T-helper 9 cell (primary cell): ENCODE results near the gene ERP44.
"Not testable (repeated sequence)": the region's sequence is repeated elsewhere in the genome, so short reads cannot be mapped to it uniquely, and the experiment has no call there.

Experiments used
- DNase-seq: peaks from one replicate; pipeline ENCODE4 v3.0.0-alpha.2; 2020
- total RNA-seq, 2 donors: gene quantifications; one replicate each; lab custom pipeline; 2026; lab: John Stamatoyannopoulos, UW

The ERP44 gene
- 44.4 to 55.4 reads per million in 2 donors for total RNA-seq

DNA sequence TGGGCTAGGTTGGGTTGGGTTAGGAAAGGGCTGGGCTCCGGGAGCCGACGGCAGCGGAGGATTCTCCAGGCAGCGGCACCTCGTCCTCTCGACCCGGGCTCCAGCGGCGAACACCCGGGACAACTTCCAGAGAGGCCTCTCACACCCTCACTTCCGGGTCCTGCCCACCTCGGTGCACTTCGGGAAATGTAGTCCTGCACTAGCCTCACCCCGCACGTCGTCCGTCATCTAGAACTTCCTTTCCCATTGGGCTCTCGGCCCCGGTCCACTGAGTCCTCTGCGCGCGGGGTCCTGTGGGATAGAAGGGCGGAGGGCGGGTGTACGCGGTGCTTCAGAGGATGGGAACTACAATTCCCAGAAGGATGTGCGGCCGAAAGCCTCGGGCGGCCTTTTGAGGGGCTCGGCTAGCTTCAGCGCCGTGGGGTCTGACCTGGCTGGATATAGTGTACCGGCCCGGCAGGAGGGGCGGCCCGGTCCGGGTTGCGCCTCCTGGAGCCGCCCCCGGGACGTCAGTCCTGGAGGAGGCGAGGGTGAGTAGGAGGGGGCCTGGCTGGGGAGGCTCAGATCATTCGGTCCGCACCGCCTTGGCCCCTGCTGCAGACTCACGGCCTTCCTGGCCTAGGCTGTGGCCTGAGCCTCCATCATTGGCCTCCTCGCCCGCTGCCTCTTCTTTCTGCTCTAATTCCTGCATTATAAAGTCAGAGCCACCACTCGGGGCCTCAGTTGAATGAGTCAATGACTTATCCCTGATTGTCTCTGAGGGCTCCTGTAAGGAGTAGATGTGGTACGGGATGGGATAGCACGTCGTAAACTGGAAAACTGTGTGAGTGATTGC is at the start of gene ERP44, which contains the start of gene INVS:
TSS of gene ERP44 (minus strand) at position 114 of the 835 bp plus-strand sequence. CDS start 160 bp downstream, outside the sequence.
TSS of gene INVS (plus strand) at position 357 of the 835 bp plus-strand sequence. CDS start 5,279 bp downstream, outside the sequence.
- DNase-seq, result peak; percentile 95

DNA sequence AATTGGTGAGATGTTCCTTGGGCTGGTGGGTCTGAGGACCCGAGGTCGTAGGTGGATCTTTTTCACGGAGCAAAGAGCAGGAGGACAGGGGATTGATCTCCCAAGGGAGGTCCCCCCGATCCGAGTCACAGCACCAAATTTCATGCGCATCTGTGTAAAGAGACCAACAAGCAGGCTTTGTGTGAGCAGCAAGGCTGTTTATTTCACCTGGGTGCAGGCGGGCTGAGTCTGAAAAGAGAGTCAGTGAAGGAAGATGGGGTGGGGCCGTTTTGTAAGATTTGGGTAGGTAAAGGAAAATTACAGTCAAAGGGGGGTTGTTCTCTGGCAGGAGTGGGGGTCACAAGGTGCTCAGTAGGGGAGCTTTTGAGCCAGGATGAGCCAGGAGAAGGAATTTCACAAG is 47.2 kb upstream of the ERP44 start:
- DNase-seq, result not testable (repeated sequence)

DNA sequence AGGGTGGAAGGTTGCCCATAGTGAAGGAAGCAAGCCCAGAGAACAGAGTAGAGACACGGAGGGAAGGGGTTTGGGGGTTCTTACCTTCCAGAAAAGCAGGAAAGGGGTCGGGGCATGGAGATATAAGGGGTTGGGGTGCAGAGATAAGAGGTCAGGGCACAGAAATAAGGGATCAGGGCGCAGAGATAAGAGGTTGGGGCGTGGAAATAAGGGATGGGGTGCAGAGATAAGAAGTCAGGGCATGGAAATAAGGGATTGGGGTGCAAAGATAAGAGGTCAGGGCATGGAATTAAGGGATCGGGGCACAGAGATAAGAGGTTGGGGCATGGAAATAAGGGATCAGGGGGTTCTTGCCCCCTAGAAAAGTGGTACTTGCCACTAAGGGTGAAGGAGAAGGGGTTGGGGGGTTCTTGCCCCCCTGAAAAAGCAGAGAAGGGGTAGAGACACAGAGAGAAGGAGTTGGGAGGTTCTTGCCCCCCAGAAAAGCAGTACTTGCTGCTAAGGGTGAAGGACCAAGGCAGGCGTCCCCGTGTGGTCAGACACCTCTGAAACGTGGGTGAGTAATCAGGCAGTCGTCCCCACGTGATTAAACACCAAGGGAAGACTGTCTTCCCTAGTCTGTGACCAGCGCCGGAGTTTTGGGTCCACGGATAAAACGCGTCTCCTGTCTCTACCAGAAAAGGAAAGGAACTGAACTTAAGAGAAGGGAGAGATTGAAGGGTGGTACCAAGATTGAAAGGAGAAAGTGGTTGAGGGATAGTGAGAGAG is 46.6 kb upstream of the ERP44 start:
- not testable (repeated sequence) for DNase-seq

DNA sequence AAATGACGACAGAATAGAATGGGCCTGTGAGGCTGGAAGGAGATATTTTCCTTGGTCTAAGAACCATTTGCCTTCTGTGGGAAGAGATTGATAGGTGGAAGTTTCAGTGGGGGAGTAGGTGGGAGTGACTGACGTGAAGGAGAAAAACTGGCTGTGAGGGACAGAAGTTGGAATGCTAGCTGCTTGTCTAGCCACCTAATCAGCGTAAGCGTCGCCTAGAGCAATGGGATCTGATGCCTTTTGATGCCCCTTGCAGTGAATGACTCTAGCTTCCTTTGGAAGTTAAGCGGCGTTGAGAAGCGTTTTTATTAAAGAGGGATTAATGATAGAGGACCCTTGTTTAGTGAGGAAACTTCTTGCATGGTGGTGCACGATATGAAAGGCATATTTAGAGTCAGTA is 43.1 kb upstream of the ERP44 start:
- not testable (repeated sequence) for DNase-seq

DNA sequence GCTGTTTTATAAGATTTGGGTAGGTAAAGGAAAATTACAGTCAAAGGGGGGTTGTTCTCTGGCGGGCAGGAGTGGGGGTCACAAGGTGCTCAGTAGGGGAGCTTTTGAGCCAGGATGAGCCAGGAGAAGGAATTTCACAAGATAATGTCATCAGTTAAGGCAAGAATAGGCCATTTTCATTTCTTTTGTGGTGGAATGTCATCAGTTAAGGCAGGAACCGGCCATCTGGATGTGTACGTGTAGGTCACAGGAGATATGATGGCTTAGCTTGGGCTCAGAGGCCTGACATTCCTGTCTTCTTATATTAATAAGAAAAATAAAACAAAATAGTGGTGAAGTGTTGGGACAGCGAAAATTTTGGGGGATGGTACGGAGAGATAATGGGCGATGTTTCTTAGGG is 41.5 kb upstream of the ERP44 start:
- DNase-seq, result not testable (repeated sequence)

DNA sequence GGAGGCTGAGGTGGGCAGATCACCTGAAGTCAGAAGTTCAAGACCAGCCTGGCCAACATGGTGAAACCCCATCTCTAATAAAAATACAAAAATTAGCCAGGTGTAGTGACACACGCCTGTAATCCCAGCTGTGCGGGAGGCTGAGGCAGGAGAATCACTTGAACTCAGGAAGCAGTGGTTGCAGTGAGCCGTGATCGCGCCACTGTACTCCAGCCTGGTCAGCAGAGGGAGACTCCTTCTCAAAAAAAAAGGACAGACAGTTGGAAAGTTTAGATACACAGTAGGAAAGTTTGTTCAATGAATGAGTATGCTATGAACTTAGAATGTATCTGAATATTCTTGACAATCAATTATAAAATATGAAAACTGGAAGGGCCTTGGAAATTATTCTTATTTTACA is 38.0 kb upstream of the ERP44 start:
- DNase-seq, result not testable (repeated sequence)

DNA sequence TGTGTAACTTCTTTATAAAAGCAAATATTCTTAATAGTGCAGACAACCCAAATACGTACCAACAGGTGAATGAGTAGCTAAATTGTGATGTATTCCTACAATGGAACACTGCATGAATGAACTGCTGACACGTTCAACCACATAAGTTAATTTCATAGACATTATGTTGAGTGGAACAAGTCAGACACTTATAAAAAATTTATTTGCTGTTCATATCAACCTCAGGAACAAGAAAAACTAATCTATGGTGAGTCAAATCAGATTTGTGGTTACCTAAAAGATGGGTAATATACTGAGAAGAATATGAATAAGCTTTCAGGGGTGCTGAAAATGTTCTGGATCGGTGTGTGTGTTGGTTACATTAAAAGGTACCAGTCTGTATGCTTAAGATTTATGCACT is 35.9 kb upstream of the ERP44 start:
- no peak for DNase-seq

DNA sequence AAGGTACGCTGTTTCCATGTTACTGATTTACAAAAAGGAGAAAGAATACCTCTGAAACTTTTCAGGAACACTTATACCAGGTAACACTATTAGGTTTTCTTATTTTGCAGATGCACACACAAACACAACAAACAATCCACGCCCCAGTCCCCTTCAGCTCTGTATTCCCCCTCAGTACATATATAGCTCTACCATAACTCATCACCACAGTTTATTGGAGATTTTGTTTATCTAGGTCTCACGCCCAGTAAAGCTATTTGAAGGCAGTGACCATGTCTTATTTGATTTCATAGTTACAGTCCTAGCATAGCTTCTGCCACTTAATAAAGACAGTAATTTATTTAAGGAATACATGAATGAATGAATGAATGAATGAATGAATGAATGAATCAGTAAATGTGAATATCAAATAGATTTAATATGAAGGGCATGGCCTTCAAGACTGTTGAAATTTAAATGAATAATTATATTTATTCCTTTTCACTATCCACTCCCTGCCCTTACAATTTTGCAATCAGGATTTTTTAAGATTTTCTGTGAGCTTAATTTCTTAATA is 33.2 kb upstream of the ERP44 start:
- no peak for DNase-seq

DNA sequence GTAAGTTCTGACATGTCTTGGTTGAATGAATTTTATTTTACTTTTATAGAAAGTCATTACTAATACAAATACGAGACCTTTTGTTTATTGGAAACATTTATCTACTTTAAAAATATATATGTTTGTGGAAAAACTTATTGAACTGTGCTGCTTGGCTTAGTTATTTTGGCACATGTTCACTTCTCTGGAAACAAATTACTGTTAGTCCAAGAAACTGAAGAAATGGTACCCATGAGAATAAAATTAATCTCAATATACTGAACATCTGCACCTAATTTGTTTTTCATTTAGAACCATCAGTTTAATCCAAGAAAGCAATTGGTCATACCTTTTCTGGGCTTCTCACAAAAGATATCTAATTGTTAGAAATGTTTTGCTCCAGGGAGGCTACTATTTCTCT is 32.4 kb upstream of the ERP44 start:
- no peak for DNase-seq

DNA sequence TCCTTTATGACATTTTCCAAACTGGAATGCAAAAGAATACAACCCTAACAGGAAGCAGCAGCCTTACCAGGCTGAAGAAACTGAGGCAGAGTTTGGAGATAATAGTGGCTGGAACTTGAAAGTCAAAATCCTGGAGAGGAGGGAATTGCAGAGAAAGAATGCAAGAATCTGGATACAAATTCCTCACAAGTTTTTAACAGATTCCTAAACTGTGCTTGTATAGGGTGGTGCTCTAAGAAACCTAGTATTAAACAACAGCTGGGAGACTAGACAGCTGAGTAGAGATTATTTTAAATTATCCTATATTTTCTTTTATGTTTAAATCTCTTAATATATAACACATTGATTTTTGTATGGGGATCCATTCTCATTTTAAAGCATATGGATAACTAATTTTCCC is 31.0 kb upstream of the ERP44 start:
- DNase-seq, result no peak

DNA sequence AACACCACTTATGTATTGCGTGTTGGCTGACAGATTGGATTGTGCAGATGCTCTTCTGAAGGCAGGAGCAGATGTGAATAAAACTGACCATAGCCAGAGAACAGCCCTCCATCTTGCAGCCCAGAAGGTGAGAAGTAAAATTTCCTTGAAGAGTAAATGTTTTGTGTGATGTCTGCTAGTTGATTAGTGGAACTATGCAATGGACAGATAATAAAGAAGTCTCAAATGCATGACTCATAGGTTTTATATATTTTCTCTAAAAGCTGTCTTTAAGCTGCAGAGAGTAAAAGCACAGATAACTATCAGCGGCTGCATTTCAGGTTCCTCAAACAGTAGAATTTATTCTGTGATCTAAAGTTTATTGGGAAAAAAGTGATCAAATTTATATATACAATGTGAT is 27.6 kb upstream of the ERP44 start:
- no peak for DNase-seq

DNA sequence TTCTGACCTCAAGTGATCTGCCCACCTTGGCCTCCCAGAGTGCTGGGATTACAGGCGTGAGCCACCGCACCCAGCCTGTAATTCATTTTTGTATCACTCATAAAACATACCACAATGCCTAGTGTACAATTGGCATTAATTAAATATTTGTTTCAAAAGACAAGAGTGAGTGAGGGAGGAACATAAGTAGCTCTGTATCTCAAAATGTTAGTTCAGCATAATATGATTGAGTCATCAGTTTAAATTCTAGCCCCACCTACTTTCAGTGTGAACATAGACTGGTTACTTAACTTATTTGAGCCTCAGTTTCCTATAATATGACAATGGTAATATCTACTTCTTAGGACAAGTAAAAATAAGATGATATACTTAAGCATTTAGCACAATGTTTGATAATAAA is 27.1 kb upstream of the ERP44 start:
- DNase-seq, result no peak

DNA sequence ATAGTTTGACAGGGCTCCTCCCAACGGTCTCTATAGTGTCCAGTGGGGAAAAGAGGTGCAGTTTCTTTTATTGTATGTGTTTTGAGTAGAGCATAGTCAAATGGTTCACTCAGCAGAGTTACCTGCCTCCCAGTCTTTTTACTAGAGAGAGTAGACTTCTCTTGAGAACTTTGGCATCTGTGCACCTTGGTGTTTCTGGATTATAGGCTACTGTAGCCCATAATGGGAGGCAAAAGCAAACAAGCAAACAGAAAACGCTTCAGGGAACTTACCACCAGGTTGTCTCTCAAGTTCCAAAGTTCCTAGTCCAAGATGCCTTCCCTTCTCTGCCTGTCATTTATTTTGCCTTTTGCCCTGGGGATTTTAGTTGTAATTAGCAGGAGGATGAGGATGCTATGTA is 26.4 kb upstream of the ERP44 start:
- DNase-seq, result no peak

DNA sequence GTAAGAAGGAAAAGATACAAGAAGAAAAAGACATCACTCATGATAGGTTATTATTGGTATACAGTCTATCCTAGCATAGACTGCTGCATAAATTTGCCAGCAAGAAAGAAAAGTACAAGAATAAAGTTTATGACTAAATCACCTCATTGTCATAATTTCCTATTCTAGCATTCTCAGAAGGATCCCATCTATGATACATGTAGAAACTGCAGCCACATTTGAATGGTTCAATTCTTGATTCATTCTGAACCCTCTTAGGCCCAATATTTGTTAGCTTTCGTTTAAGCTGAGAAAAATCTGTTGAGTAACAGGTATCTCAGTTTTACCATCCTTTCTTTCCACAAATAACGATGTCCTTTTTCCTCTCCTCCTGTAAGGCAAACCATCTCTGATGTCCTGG is 21.5 kb upstream of the ERP44 start:
- DNase-seq, result no peak

DNA sequence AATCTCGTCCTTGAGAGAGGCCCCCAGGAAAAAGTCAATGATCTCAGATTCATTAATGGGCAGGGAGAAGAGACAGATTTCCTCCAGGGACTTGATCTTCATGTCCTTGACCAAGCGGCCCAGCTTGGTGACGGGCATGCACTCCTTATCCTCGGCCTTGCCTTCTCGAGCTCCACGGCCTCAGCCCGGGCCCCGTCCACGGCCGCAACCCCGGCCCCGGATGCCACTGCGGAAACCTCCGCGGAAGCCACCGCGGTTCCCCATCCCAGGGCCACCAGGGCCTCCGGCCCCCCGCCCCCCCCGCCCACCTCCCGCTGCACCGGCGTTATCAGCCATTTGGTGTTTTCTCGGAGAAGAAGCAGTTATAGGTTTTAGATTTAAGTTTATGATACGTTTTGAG is 18.5 kb upstream of the ERP44 start:
- no peak for DNase-seq

DNA sequence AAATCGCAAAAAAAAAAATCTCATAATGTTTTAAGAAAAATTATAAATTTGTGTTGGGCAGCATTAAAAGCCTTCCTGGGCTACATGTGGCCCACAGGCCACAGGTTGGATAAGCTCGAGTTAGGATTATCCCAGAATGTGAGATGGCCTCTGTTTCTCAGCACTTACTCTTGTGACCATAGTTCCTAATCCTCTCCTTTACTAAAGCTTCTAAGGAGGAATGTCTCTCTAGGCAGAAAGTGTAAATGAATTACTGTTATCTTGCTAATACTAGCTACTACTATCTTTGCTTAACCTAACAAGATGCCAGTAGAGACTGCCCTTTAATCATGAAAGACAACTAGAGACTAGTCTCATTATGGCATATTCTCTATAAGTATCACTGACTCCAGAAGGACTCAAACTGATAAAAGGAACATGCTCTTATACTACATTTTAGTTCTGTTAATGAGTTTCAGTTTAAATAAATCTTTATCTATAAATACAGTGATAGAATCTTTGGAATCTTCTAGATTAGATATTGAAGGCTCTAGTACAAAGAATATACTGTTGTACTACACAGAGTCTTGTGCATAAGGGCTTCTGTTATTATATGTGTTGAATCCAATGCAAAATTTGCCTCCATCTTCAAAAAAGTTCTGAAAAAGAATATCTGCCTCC is 14.0 kb upstream of the ERP44 start:
- DNase-seq, result no peak

DNA sequence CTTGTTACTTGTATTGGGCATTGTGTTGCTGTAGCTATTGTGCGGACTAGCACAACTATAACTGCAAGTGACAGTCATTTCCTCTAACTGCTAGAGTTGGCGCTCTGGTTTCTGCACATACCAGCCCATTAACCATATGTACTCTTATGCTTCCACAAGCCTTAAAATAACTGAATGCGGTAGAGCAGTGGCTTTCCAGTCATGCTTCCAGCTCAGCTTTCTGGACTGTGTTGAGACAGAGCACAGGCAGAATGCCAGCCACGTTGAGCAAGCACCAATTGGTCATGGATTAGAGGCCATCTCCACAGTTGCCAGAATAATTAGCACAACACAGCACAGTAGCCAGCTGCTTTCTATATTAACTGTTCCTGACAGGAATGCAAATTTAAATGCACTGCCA is 12.4 kb upstream of the ERP44 start:
- DNase-seq, result no peak

DNA sequence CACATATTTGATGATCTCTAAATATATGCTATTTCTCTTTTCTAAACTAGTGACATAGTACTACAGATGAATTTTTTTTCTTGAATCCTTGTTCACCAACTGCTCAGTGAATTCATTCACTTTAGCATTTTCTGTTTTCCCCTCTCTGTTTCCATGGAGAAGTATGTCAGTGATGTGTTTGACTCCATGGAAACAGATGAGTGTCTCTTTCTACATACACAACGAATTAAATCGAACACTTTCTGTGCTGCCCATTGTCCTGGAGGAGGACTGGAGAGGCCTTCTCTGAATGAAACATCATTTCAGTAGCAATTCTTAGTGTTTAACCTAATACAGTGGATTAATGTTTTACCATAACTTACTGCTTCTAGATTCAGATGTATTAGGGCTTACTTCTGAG is 9.8 kb upstream of the ERP44 start:
- DNase-seq, result no peak

DNA sequence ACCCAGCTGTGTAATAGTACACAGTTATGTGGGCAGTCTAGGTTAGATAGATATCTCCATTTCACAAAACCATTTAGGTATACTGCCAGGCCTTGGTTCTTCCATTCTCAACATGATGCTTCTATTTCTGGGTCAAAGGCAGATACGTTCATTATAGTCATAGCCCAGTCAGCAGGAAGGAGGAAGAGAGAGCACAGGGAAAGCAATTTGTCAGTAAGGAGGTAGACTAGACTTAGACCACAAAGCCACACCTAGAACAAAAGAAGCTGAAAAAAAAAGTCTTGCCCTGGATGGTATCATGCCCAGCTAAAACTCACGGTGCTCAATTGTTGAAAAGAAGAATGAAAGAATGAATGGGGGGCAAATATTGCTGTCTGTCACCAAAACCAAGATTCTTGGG is 7.8 kb upstream of the ERP44 start:
- DNase-seq, result no peak

DNA sequence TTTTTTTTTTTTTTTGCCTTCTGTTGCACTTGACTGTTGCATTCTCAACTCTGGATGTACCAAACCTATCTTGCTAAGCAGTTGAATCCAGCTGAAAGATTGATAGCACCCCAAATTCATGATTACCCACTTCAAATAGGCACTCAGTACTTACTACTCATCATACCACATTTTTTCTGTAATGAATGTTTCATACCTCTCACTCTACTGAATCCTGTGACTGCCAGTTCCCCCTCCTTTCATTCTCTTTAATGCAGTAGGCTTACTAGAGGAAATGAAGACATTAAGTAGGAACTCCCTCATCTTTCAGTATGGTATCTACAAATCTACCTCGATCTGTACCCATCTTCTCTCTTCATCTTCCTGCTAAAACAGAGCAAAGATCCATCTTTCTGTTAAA is 7.1 kb upstream of the ERP44 start:
- DNase-seq, result no peak

DNA sequence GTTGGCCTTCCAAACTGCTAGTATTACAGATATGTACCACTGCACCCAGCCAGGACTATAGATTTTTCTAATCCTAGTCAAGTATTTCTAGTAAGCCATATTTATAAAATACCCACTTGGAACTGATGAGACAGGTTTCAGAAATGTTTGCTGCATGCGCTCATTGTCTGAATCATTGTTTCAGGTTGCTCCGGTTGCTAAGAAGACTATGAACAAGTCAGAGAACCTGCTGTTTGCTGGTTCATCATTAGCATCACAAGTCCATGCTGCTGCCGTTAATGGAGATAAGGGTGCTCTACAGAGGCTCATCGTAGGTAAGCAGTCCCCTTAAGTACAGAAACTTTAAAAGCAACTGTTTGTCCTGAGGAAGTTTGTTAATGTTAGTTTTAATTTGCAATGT is 5.5 kb upstream of the ERP44 start:
- DNase-seq, result no peak

DNA sequence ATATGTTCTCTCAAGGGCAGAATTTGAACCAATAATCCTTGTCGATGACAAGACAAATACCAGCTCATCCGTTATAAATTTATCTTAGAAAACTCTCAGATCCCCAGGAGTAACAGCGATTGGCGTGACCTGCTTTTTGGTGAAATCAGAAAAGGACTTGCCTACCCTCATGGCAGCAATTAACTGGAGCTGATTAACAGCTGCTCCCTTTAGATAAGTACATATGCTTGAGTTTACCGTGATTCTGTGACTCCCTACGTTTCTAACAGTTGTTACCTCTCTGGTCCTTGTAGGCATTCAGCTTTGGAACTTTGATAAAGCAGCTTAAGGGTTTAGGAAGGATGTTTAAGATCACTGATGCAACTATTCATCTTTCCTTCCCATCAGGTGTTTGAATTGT is 2.8 kb upstream of the ERP44 start:
- no peak for DNase-seq

DNA sequence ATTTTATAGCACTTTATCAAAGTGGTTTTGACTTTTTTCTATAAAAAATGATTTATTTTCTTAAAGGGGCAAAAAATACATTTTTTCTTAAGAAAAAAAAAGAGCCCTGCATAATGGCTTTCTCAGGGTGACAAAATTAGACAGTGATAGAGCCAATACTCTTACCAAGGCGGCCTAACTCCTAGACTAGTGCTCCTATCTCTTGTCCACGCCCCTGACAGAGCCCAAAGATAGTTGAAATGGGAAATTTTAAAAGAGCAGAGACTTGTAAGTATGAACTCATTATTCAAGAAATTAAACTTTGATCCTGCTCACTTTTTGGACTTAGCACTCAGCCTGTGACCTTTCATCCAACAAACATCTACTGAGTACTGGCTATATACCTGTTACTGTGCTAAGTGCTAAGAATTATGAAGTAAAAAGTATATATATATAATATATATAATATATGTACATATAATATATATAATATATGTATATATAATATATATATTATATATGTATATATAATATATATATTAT is 1.4 kb upstream of the ERP44 start:
- DNase-seq, result no peak
